GM21528 (cell line): ENCODE measurements around the gene TRIO.

Source experiments
- ATAC-seq: cut with Tn5 transposase; IDR thresholded peaks from one replicate; pipeline ENCODE4 v1.9.1; 2021; ENCODE audit warnings: mild to moderate bottlenecking, moderate library complexity; ENCODE audit not compliant: unreplicated experiment, low FRiP score

TRIO gene

GRCh38 chr5:14239404-14239803 is 96.3 kb downstream of the TRIO start:
- no peak for ATAC-seq

DNA sequence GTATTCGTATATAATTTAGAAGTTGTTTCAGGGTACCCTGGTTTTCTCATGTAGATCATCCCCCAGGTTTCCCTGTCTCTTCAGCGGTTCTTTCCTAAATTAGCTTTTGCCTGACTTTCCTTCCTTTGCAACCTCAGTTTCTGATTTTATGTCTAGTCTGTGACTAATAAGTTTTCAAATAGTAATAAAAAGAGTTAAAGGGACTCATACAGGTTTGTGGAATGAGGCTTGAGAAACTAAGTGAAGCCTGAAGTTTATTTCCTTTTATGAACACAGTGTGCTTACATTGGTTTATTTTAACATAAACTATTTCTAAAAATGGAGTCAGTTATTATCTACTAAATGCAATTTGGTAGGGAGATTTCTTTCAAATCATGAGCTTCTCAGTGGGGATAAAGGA is 96.8 kb downstream of the TRIO start:
- ATAC-seq = no peak

DNA sequence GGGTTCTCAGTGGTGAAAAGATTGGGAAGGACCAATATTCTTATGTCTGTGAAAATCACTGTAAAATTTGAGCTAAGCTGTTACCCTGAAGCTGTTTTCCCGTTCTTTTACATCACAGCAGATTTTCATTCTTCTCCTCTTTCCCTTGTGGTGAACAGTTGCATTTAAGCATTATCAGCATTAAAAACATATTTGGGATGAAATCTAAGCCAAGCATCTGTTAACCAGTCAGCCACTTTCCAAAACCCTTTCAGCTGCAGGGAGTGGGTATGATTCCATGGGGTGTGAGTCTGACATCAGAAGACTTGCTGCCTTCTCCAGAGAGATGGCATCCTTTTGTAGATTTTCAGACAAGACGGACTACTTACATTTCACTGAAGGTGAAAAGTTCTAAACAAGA is 97.2 kb downstream of the TRIO start:
- no peak for ATAC-seq

- ATAC-seq = no peak
These were observed 98.0 kb downstream of the TRIO start for GRCh38 chr5:14241141-14241540.

- ATAC-seq = no peak
These were observed 99.3 kb downstream of the TRIO start for GRCh38 chr5:14242447-14242846.

DNA sequence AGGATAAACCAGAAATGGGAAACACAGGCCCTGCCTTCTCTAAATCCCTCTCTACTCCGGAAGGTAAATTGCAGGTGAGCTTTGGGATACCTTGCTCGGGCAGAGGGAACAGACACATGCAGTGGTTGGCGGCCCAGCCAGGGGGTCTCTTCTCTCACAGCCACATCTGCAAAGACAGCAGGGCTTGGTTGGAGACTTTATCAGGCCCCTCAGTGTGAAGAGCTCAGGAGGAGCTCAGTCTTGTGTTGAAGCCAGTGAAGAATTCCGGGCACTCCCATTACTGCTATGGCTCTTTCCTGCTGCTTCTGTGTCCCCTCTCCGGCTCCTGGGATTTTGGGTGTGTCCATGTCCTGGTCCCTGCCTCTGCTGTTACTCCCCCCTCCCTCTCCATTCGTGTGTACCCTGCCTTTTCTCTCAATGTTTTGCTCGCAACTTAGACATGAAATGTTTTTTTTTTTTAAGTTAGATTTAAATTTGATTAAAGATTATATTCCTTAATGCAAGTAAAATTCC is 99.8 kb downstream of the TRIO start:
- no peak for ATAC-seq

DNA sequence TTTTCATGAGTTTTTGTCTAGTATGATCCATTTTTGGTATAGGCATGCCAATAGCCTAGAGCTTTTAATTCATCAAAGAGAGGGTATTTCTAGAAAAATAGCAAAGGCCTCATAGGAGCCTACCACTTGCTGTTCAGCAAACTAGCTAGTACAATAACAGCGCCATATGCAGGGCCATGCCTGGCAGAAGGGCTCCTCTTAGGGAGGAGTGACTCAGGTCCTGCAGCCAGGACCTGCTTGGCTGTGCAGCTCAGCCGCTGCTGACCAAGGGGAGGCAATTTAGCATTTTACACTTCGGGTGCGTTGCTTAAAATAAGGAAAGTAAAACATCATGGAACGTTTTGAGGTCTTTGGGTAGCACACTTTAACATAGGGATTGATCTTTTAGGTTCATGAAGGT is 100.6 kb downstream of the TRIO start:
- no peak for ATAC-seq

GRCh38 chr5:14244721-14245120 is 101.6 kb downstream of the TRIO start:
- no peak for ATAC-seq

DNA sequence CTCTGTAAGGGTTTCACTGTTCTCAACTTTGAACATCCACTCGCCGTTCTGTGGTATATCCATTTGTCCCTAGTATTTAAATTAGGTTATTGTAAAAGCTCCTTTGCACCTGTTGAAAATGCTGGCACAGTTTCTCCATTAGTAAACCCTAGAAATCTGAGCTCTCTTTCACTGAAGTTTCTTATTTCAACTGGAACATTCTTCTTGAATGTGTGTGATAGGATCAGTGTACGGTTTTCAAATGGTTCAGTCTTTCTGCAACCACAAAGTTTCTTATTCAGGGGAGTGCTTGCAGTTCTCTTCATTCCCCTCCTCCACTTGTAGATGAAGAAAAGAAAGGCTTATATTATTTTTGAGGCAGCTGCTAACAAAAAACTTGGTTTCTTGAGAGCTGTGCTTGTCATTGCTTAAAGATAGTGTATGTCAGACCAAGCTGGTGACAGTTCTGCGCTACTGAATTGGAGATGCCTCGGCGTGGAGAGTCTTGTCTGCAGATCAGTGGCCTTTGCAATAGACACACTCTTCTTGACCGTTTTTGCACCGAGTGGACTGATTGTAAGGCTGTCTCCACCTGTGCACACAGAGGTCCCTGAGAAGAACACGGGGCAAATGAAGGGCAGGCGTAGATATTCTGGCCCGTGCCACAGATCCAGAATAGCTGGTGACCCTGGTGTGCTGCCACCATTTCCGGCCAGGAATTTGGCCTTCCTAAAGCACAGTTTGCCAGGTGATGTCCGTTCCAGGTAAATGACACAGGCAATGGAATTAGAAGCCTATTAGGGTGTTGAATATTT is 102.2 kb downstream of the TRIO start:
- ATAC-seq = no peak

- ATAC-seq = no peak
These were observed 103.4 kb downstream of the TRIO start for GRCh38 chr5:14246350-14247053.

DNA sequence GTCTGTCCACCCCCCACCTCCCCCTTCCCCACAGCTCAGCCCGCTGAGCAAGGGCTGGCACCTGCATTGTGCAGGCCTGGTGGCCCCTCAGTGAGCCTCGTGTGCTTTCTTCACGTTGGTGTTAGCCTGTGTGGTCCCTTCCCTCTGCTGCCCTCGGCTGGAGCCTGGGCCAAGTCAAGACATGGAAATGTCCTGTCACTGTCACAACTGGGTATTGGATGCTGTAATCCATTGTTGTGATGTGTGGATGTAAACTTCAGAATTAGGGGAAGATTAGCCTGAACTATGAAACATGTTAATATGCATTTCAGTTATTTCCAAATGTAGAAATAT is 103.9 kb downstream of the TRIO start:
- ATAC-seq = no peak

DNA sequence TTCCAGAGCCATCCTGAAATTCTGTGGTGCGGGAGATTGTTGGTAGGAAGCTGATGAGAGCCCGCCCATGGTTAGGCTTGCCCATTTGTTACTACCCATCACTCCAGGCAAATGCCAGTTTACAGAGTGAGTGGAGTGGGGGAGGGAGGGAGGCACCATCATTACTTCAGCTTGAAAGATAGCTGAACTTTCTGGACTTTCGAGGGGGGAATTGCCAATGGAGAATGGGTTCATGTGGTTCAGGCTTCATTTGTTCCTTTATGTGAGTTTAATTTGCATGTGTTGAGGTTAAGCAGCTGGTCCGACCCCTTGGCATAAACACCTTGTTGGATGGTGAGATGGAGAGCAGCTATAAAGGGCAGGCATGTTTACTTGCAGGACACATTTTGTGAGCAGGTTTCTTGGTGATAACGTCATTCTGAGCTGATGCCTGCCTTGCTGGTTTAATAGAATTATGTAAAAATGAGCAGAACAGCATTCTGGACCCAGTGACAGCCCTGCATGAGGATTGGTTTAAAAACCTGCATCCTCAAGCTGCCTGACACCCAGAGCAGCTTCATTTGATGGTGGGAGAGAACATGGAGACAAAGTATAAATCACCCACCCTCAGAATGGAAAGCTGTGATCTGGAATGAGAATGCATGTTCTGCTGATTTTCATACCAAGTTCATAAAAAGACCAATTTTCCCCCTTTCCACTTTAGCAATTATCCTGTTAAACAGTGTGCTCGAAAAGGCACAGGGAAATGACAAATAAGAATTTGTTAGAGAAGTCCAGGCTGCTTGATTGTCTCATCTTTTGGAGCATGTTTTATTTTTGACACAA is 106.3 kb downstream of the TRIO start:
- ATAC-seq = no peak

DNA sequence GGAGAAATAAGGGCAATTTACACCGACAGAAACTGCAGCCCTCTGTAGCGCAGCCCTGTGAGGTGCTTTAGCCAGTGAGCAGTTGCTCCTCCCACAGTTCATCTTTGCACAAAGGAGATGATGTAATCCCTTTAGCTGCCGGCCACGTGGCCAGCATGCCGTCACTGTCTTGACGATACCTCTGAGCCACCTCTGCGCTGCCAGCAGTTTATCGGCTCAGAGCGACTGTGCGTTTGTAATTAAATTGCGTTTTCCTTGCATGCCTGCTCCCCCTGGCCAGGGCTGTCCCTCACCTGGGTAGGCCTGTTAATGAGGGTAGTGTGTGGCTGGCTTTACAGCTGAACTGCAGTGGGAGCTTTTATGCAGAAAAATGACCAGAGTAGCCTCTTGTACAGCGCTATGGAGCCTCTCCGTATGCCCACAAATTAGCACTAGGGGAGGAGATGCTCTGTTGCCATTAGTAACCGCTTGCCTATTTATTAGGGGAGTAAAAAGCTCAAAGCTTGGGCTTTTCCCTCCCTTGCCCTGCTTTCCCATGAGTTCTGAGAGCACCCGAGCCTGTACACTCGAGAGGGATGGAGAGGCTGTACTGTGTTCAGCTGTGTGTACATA is 107.0 kb downstream of the TRIO start:
- ATAC-seq = no peak

DNA sequence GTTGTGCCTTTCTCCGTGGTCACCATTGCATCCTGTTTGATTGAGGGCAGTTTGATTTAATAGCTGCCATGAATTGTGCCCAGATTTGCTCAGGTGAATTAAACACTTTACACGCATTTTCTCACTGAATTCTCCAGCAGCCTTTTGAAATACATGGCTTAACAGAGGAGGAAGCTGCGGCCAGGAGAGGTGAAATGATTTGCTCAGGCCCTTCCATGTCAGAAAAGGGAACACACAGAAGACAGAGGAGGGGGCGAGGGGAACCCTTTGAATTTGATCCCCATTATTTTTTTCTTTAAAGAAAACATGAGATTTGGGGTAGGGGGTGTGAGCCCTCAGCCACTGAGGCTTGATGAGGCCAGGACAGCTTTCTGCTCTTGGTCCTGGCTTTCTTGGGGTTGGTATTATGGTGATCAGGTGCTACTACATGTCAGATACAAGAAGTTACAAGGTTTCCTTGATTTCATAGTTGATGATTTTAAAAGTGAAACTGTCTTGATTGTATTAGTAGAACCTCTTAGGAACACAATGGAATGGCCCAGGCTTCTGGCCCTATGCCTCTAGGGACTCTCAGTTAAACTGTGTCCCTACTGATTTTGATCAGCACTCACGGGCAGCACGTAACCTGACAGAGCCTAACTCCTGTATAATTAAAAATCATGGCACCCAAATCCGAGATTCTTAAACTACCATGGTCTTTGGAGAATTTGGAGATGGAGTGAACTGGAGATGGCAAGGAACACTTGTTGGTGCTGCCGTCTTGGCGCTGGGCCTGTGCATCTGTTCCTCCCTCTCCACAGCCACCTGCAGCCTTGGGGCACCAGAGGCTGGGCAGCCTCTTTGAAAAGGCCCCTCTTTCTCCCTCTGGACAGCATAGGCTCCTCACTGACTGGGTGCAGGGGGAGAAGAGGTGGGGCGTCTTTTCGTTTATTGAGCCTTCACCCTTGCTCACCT is 107.9 kb downstream of the TRIO start:
- peak; percentile 72 for ATAC-seq

- peak; percentile 51 for ATAC-seq
These were observed 108.6 kb downstream of the TRIO start for GRCh38 chr5:14251733-14252132.

DNA sequence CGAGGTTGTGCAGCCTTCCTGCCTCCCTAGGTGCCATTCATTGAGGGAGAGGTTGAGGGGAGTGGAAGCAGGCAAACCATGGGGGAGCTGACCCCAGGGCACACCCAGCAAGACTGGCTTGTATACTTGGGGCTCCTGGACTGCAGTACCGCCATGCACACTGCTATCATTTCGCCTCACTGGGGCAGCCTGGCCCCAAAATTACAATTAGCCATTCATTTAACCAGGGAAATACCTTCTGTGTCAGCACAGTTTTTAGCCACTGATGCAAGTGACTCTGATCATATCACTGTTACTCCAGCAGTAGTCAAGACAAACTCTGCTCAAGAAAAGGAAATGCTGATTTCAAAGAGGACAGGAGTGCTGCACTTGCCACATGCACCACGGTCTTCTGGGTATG is 109.7 kb downstream of the TRIO start:
- no peak for ATAC-seq

GRCh38 chr5:14254686-14255085 is 111.5 kb downstream of the TRIO start:
- ATAC-seq = no peak

DNA sequence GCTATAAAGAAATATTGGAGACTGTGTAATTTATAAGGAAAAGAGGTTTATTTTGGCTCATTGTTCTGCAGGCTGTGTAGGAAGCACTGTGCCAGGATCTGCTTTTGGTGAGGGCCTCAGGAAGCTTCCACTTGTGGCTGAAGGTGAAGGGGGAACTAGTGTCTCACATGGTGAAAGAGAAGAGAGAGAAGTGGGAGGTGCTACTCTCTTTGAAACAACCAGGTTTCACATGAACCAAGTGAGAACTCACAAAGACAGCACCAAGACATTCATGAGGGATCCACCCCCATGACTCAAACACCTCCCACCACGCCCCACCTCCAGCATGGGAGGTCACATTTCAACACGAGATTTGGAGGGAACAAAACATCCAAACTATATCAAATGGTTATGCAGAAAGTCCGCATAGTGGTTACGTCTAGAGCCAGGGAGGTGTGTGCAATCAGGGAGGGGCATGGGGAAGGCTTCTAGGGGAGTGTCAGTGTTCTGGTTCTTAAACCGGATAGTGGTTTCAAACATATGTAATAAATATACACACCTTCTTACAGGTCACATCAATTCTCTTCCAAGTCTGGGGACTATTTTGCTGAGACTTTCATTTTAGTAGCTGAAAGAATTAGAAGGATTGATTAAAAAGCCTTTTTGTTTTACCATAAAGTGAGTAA is 113.0 kb downstream of the TRIO start:
- ATAC-seq = no peak

DNA sequence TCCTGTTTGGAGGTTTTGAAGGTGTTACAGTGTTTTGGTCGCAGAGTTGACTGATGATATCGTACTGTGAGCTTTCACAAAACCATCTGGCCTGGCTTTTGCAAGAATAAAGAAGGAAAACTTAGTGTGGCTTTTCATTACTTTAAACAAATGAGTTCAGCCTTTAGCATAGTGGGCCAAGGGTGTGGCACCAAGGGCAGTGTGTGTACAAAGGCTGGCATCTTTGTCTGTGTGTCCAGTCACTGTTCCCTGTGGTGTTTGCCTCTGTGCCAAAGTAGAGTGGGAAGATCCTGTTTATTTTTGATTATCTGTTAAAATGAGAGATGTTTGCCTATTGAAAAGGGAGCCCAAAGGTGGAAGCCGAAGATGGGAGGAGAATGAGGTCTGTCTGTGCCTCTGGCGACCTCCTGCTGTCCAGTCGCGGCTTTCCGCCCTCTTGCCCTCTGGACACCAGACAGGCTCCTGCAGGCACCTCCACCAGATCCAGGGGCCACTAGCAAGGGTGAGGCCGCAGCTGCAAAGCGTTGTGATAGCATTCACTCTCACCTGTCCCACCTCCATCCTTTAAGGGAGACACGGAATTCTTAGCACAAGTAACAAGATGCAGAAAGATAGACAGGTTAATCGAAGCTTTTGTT is 113.7 kb downstream of the TRIO start:
- no peak for ATAC-seq
